HG02870 (cell line): ENCODE results near the gene C1QL1.

Source experiments
- ATAC-seq: cut with Tn5 transposase; IDR thresholded peaks from one replicate; pipeline ENCODE4 v1.9.1; 2021; ENCODE audit warnings: mild to moderate bottlenecking, moderate library complexity; ENCODE audit not compliant: unreplicated experiment

The C1QL1 gene

GRCh38 chr17:44932096-44932786 is 35.9 kb downstream of the C1QL1 start:
- ATAC-seq = no peak

GRCh38 chr17:44931376-44931775 is 36.7 kb downstream of the C1QL1 start:
- no peak for ATAC-seq

GRCh38 chr17:44930667-44931066 is 37.4 kb downstream of the C1QL1 start:
- ATAC-seq = no peak

GRCh38 chr17:44928950-44929720 is 39.0 kb downstream of the C1QL1 start:
- no peak for ATAC-seq

- no peak for ATAC-seq
Measured at GRCh38 chr17:44928136-44928535, 40.0 kb downstream of the C1QL1 start.

GRCh38 chr17:44927696-44928095 is 40.4 kb downstream of the C1QL1 start:
- no peak for ATAC-seq

- ATAC-seq = no peak
Measured at GRCh38 chr17:44926821-44927525, 41.1 kb downstream of the C1QL1 start.

GRCh38 chr17:44925731-44926697 is 42.1 kb downstream of the C1QL1 start:
- no peak for ATAC-seq

GRCh38 chr17:44924107-44924544 is 44.0 kb downstream of the C1QL1 start:
- no peak for ATAC-seq

GRCh38 chr17:44922746-44923470 is 45.2 kb downstream of the C1QL1 start:
- ATAC-seq = no peak

GRCh38 chr17:44922136-44922535 is 46.0 kb downstream of the C1QL1 start:
- no peak for ATAC-seq

GRCh38 chr17:44921122-44921882 is 46.8 kb downstream of the C1QL1 start:
- ATAC-seq = no peak

GRCh38 chr17:44920565-44920940 is 47.5 kb downstream of the C1QL1 start:
- ATAC-seq = no peak

GRCh38 chr17:44919885-44920564 is 48.1 kb downstream of the C1QL1 start:
- no peak for ATAC-seq

GRCh38 chr17:44919411-44919810 is 48.7 kb downstream of the C1QL1 start:
- ATAC-seq = no peak

- no peak for ATAC-seq
Measured at GRCh38 chr17:44918006-44918405, 50.1 kb downstream of the C1QL1 start.

GRCh38 chr17:44917456-44917855 is 50.6 kb downstream of the C1QL1 start:
- no peak for ATAC-seq

- ATAC-seq = no peak
Measured at GRCh38 chr17:44916781-44917241, 51.3 kb downstream of the C1QL1 start.
